ENCODE data around the gene ZNF540. TPM values are rescaled to one million over a fixed set of nuclear protein-coding genes. Genes with fewer than 3 reads are reported as not detected.

Gene ZNF540
- polyA plus RNA-seq, 1 donor from 2014 or later = 24.7 TPM

- no peaks in the 10 kb centered on the region for H3K27me3 ChIP-seq (ENCODE audit: insufficient read depth, low read depth, low read length)
- TF ChIP-seq MXI1 (conservative IDR thresholded peaks at IDR 0.05; ENCODE audit: poor library complexity, severe bottlenecking) (no peak), SMC3 (conservative IDR thresholded peaks at IDR 0.05; ENCODE audit: poor library complexity) (no peak), RAD21 (conservative IDR thresholded peaks at IDR 0.05) (no peak)
- no peak overlapping the region for H2AFZ ChIP-seq (ENCODE audit: low read depth, low read length)
- no peak overlapping the region for H3K4me3 ChIP-seq (ENCODE audit: low read length)
- H3K36me3 ChIP-seq (ENCODE audit: insufficient read depth, low read length) = peaks cover 38% of the 10 kb centered on the region
- peaks cover 46% of the 10 kb centered on the region for H3K9me3 ChIP-seq (ENCODE audit: low read length)
- no peaks in the 10 kb centered on the region for H3K79me2 ChIP-seq (replicated peaks; ENCODE audit: insufficient read depth, low read length)
- no peaks in the 10 kb centered on the region for H3F3A ChIP-seq (ENCODE audit: insufficient read depth, low read length, poor library complexity, severe bottlenecking)
- no peaks in the 10 kb centered on the region for H4K20me1 ChIP-seq (ENCODE audit: insufficient read depth)
- H3K9ac ChIP-seq (ENCODE audit: low read length) = no peak overlapping the region
- no peaks in the 10 kb centered on the region for H3K9me2 ChIP-seq (ENCODE audit: insufficient read depth, low read length)
- no peak overlapping the region for H3K4me2 ChIP-seq (ENCODE audit: low read length)
- no peak overlapping the region for H3K27ac ChIP-seq (ENCODE audit: low read length)
Measured at GRCh38 chr19:37565370-37565669, 29.4 kb upstream of the ZNF540 start.

- no peaks in the 10 kb centered on the region for H3K79me2 ChIP-seq (replicated peaks; ENCODE audit: insufficient read depth, low read length)
- no peak overlapping the region for H3K9ac ChIP-seq (ENCODE audit: low read length)
- H4K20me1 ChIP-seq (ENCODE audit: insufficient read depth) = no peaks in the 10 kb centered on the region
- H3K36me3 ChIP-seq (ENCODE audit: insufficient read depth, low read length) = peaks cover 19% of the 10 kb centered on the region
- H3K27me3 ChIP-seq (ENCODE audit: insufficient read depth, low read depth, low read length) = no peaks in the 10 kb centered on the region
- no peaks in the 10 kb centered on the region for H3K9me2 ChIP-seq (ENCODE audit: insufficient read depth, low read length)
- H3F3A ChIP-seq (ENCODE audit: insufficient read depth, low read length, poor library complexity, severe bottlenecking) = no peaks in the 10 kb centered on the region
- H3K27ac ChIP-seq (ENCODE audit: low read length) = no peak overlapping the region
- H3K4me2 ChIP-seq (ENCODE audit: low read length) = no peak overlapping the region
- peaks cover 23% of the 10 kb centered on the region for H3K9me3 ChIP-seq (ENCODE audit: low read length)
- H2AFZ ChIP-seq (ENCODE audit: low read depth, low read length) = no peak overlapping the region
- no peak overlapping the region for H3K4me3 ChIP-seq (ENCODE audit: low read length)
- TF ChIP-seq MXI1 (conservative IDR thresholded peaks at IDR 0.05; ENCODE audit: poor library complexity, severe bottlenecking) (no peak), EZH2 (IDR thresholded peaks at IDR 0.05; ENCODE audit: borderline replicate concordance, insufficient read depth, low read length, poor library complexity, severe bottlenecking) (no peak), POLR2AphosphoS5 (IDR thresholded peaks at IDR 0.05) (no peak), TAF1 (IDR thresholded peaks at IDR 0.05; ENCODE audit: low read depth) (no peak), SMC3 (conservative IDR thresholded peaks at IDR 0.05; ENCODE audit: poor library complexity) (no peak), REST (IDR thresholded peaks at IDR 0.05; ENCODE audit: borderline replicate concordance) (no peak), EP300 (conservative IDR thresholded peaks at IDR 0.05; ENCODE audit: poor library complexity, severe bottlenecking) (no peak), RAD21 (conservative IDR thresholded peaks at IDR 0.05) (no peak), CTCF (IDR thresholded peaks at IDR 0.05; ENCODE audit: poor library complexity, severe bottlenecking) (no peak)
Measured at GRCh38 chr19:37572203-37572602, 22.5 kb upstream of the ZNF540 start.

- no peak overlapping the region for H2AFZ ChIP-seq (ENCODE audit: low read depth, low read length)
- peaks cover 7% of the 10 kb centered on the region for H3K79me2 ChIP-seq (replicated peaks; ENCODE audit: insufficient read depth, low read length)
- H3K9me3 ChIP-seq (ENCODE audit: low read length) = peaks cover 49% of the 10 kb centered on the region
- no peak overlapping the region for H3K4me3 ChIP-seq (ENCODE audit: low read length)
- peaks cover 18% of the 10 kb centered on the region for H3K36me3 ChIP-seq (ENCODE audit: insufficient read depth, low read length)
- H3K27ac ChIP-seq (ENCODE audit: low read length) = no peak overlapping the region
- no peak overlapping the region for H3K4me2 ChIP-seq (ENCODE audit: low read length)
- TF ChIP-seq REST (IDR thresholded peaks at IDR 0.05; ENCODE audit: borderline replicate concordance) (no peak), EZH2 (IDR thresholded peaks at IDR 0.05; ENCODE audit: borderline replicate concordance, insufficient read depth, low read length, poor library complexity, severe bottlenecking) (no peak), MXI1 (conservative IDR thresholded peaks at IDR 0.05; ENCODE audit: poor library complexity, severe bottlenecking) (no peak), EP300 (conservative IDR thresholded peaks at IDR 0.05; ENCODE audit: poor library complexity, severe bottlenecking) (no peak), SMC3 (conservative IDR thresholded peaks at IDR 0.05; ENCODE audit: poor library complexity) (no peak), RAD21 (conservative IDR thresholded peaks at IDR 0.05) (no peak), POLR2AphosphoS5 (IDR thresholded peaks at IDR 0.05) (no peak), TAF1 (IDR thresholded peaks at IDR 0.05; ENCODE audit: low read depth) (no peak)
- H3F3A ChIP-seq (ENCODE audit: insufficient read depth, low read length, poor library complexity, severe bottlenecking) = no peaks in the 10 kb centered on the region
- no peaks in the 10 kb centered on the region for H4K20me1 ChIP-seq (ENCODE audit: insufficient read depth)
- no peaks in the 10 kb centered on the region for H3K27me3 ChIP-seq (ENCODE audit: insufficient read depth, low read depth, low read length)
- no peak overlapping the region for H3K9ac ChIP-seq (ENCODE audit: low read length)
- no peaks in the 10 kb centered on the region for H3K9me2 ChIP-seq (ENCODE audit: insufficient read depth, low read length)
Measured at GRCh38 chr19:37583340-37583739, 11.3 kb upstream of the ZNF540 start.

All from neural cell (in vitro differentiated cells).